Mesenchymal stem cell (in vitro differentiated cells and primary cell): ENCODE measurements around the gene PPP1R2.

Experiments
- DNase-seq: peaks from one replicate; pipeline ENCODE4 v3.0.0-alpha.2; 2013
- H2AFZ ChIP-seq: one replicate; pipeline ENCODE4 v1.6.1; 2013; ENCODE audit warnings: low read depth, mild to moderate bottlenecking, control low read depth, inconsistent platforms, low read length, moderate library complexity
- H2AK5ac ChIP-seq: 2 replicates; pipeline ENCODE4 v1.6.1; 2013; ENCODE audit warnings: low read length, moderate library complexity, mild to moderate bottlenecking, inconsistent platforms; ENCODE audit not compliant: severe bottlenecking
- H2BK120ac ChIP-seq: one replicate; pipeline ENCODE4 v1.6.1; 2013; ENCODE audit warnings: low read depth, mild to moderate bottlenecking, inconsistent platforms, low read length, moderate library complexity
- H2BK12ac ChIP-seq, 2 experiments: one replicate each; pipeline ENCODE4 v1.6.1; 2013; ENCODE audit warnings: inconsistent platforms in 2 of 2, low read length in 2 of 2, mild to moderate bottlenecking in 2 of 2, moderate library complexity in 2 of 2, control low read depth in 1 of 2
- H2BK15ac ChIP-seq: one replicate; pipeline ENCODE4 v1.6.1; 2013; ENCODE audit warnings: mild to moderate bottlenecking, low read depth, inconsistent platforms; ENCODE audit not compliant: poor library complexity, severe bottlenecking
- H2BK5ac ChIP-seq: 2 replicates; pipeline ENCODE4 v1.6.1; 2013; ENCODE audit warnings: low read depth, mild to moderate bottlenecking, low read length, control low read depth, inconsistent platforms; ENCODE audit not compliant: poor library complexity, severe bottlenecking
- H3K14ac ChIP-seq, 2 experiments: one replicate each; pipeline ENCODE4 v1.6.1; 2013; ENCODE audit warnings: inconsistent platforms in 2 of 2, low read length in 2 of 2, control low read depth in 1 of 2, mild to moderate bottlenecking in 1 of 2, moderate library complexity in 1 of 2
- H3K18ac ChIP-seq, 2 experiments: one replicate each; pipeline ENCODE4 v1.6.1; 2013; ENCODE audit warnings: inconsistent platforms in 2 of 2, low read length in 2 of 2, control low read depth in 1 of 2, low read depth in 1 of 2, mild to moderate bottlenecking in 1 of 2
- H3K23ac ChIP-seq, 2 experiments: one replicate each; pipeline ENCODE4 v1.6.1; 2013; ENCODE audit warnings: inconsistent platforms in 2 of 2, low read length in 2 of 2, mild to moderate bottlenecking in 2 of 2, moderate library complexity in 2 of 2, control low read depth in 1 of 2
- H3K27ac ChIP-seq: 2 replicates; pipeline ENCODE4 v1.5.1; 2013; ENCODE audit warnings: mild to moderate bottlenecking, moderate library complexity, low read length, control low read depth, inconsistent platforms; ENCODE audit not compliant: poor library complexity, severe bottlenecking
- H3K27me3 ChIP-seq, 2 experiments: 2 replicates each; pipeline versions ENCODE4 v1.6.1 to v1.7.0; 2013; ENCODE audit warnings: low read length in 2 of 2, mild to moderate bottlenecking in 2 of 2, moderate library complexity in 2 of 2, control low read depth in 1 of 2, inconsistent platforms in 1 of 2; ENCODE audit not compliant: control insufficient read depth in 1 of 2, insufficient read depth in 1 of 2
- H3K36me3 ChIP-seq, 2 experiments: 2 replicates each; pipeline versions ENCODE4 v1.6.1 to v1.7.0; 2013; ENCODE audit warnings: low read length in 2 of 2, control low read depth in 1 of 2, inconsistent platforms in 1 of 2, low read depth in 1 of 2, mild to moderate bottlenecking in 1 of 2; ENCODE audit not compliant: insufficient read depth in 2 of 2, control insufficient read depth in 1 of 2
- H3K4ac ChIP-seq, 2 experiments: one replicate each; pipeline ENCODE4 v1.6.1; 2013; ENCODE audit warnings: inconsistent platforms in 2 of 2, low read length in 2 of 2, mild to moderate bottlenecking in 2 of 2, moderate library complexity in 2 of 2, control low read depth in 1 of 2, low read depth in 1 of 2
- H3K4me1 ChIP-seq: 2 replicates; pipeline ENCODE4 v1.6.1; 2013; ENCODE audit warnings: low read depth, low read length, control low read depth; ENCODE audit not compliant: control insufficient read depth, insufficient read depth
- H3K4me2 ChIP-seq: 2 replicates; pipeline ENCODE4 v1.6.1; 2013; ENCODE audit warnings: low read length, mild to moderate bottlenecking, inconsistent platforms; ENCODE audit not compliant: poor library complexity, severe bottlenecking
- H3K4me3 ChIP-seq, 2 experiments: 2 replicates each; pipeline versions ENCODE4 v1.5.1 to v1.7.0; 2013; ENCODE audit warnings: low read length in 2 of 2, mild to moderate bottlenecking in 2 of 2, control low read depth in 1 of 2, low read depth in 1 of 2; ENCODE audit not compliant: insufficient read depth in 1 of 2
- H3K79me1 ChIP-seq: replicated peaks from 2 replicates; pipeline ENCODE4 v1.6.1; 2013; ENCODE audit warnings: mild to moderate bottlenecking, control low read depth, low read length, inconsistent platforms; ENCODE audit not compliant: poor library complexity, severe bottlenecking
- H3K9ac ChIP-seq: 2 replicates; pipeline ENCODE4 v1.7.0; 2013; ENCODE audit warnings: mild to moderate bottlenecking, low read length, moderate library complexity
- H3K9me3 ChIP-seq: 2 replicates; pipeline ENCODE4 v1.7.0; 2013; ENCODE audit warnings: mild to moderate bottlenecking, low read length; ENCODE audit not compliant: control insufficient read depth
- H4K8ac ChIP-seq: one replicate; pipeline ENCODE4 v1.6.1; 2013; ENCODE audit warnings: inconsistent platforms, mild to moderate bottlenecking, low read length, moderate library complexity
- H4K91ac ChIP-seq: one replicate; pipeline ENCODE4 v1.6.1; 2013; ENCODE audit warnings: mild to moderate bottlenecking, low read length, inconsistent platforms
- WGBS: methylation state at CpG from one replicate; pipeline ENCODE4 v1.1.7; 2013; ENCODE audit warnings: mixed read lengths; 5-methylcytosine and 5-hydroxymethylcytosine counted together

Gene PPP1R2

GRCh38 chr3:195578565-195578964, 35.4 kb upstream of the PPP1R2 start:
- H3K4me3 ChIP-seq = no peak overlapping the region
- H2BK12ac ChIP-seq = no peak overlapping the region
- H3K79me1 ChIP-seq = no peaks in the 10 kb centered on the region
- peaks cover 0 to 14% of the 10 kb centered on the region in 2 experiments for H3K27me3 ChIP-seq
- H3K23ac ChIP-seq = no peak overlapping the region
- no peak overlapping the region for H2BK5ac ChIP-seq
- no peak overlapping the region for H4K8ac ChIP-seq
- H4K91ac ChIP-seq = peak overlapping the region; percentile 68
- 92% methylated on average over 6 of the region's 6 CpGs for WGBS
- H3K4ac ChIP-seq = no peak overlapping the region
- H3K4me1 ChIP-seq = peaks cover 3% of the 10 kb centered on the region
- no peak overlapping the region for H3K9ac ChIP-seq
- H3K18ac ChIP-seq = no peak overlapping the region
- no peak overlapping the region for H2AFZ ChIP-seq
- H3K9me3 ChIP-seq = peaks cover 9% of the 10 kb centered on the region
- no peak for DNase-seq
- H3K36me3 ChIP-seq = peaks cover 0 to 35% of the 10 kb centered on the region in 2 experiments
- H3K27ac ChIP-seq = no peak overlapping the region
- peak overlapping the region in 1 of 2 experiments; percentile 36 for H3K14ac ChIP-seq
- H2BK15ac ChIP-seq = no peak overlapping the region
- H3K4me2 ChIP-seq = no peak overlapping the region
- H2BK120ac ChIP-seq = no peak overlapping the region
- no peak overlapping the region for H2AK5ac ChIP-seq

- Histone ChIP-seq H4K91ac (no peak overlapping the region), H3K4me1 (peaks cover 3% of the 10 kb centered on the region), H4K8ac (no peak overlapping the region), H3K4me3 (no peak overlapping the region), H2AK5ac (no peak overlapping the region), H3K4me2 (no peak overlapping the region), H3K79me1 (no peaks in the 10 kb centered on the region), H3K9ac (no peak overlapping the region), H2AFZ (no peak overlapping the region), H2BK5ac (no peak overlapping the region), H3K23ac (no peak overlapping the region), H3K36me3 (peaks cover 0 to 43% of the 10 kb centered on the region in 2 experiments), H2BK15ac (no peak overlapping the region), H2BK120ac (no peak overlapping the region), H3K18ac (no peak overlapping the region), H3K9me3 (peaks cover 9% of the 10 kb centered on the region), H3K27me3 (peaks cover 0 to 14% of the 10 kb centered on the region in 2 experiments), H3K4ac (no peak overlapping the region), H2BK12ac (no peak overlapping the region), H3K14ac (no peak overlapping the region), H3K27ac (no peak overlapping the region)
- DNase-seq = no peak
- 57% methylated on average over 3 of the region's 9 CpGs for WGBS
Observed at GRCh38 chr3:195577645-195578177, 34.6 kb upstream of the PPP1R2 start.

GRCh38 chr3:195574497-195575304, 31.6 kb upstream of the PPP1R2 start:
- no peak overlapping the region for H3K23ac ChIP-seq
- H3K9ac ChIP-seq = no peak overlapping the region
- H2BK12ac ChIP-seq = no peak overlapping the region
- H2AK5ac ChIP-seq = no peak overlapping the region
- no peak overlapping the region for H2BK15ac ChIP-seq
- no peak for DNase-seq
- H3K27ac ChIP-seq = no peak overlapping the region
- no peak overlapping the region for H3K14ac ChIP-seq
- H2BK120ac ChIP-seq = no peak overlapping the region
- no peak overlapping the region for H2AFZ ChIP-seq
- H3K36me3 ChIP-seq = peaks cover 0 to 67% of the 10 kb centered on the region in 2 experiments
- H3K4me1 ChIP-seq = peaks cover 3% of the 10 kb centered on the region
- 81% methylated on average over 5 of the region's 8 CpGs for WGBS
- H4K8ac ChIP-seq = no peak overlapping the region
- H3K79me1 ChIP-seq = no peaks in the 10 kb centered on the region
- peaks cover 0 to 14% of the 10 kb centered on the region in 2 experiments for H3K27me3 ChIP-seq
- H4K91ac ChIP-seq = no peak overlapping the region
- peaks cover 9% of the 10 kb centered on the region for H3K9me3 ChIP-seq
- no peak overlapping the region for H2BK5ac ChIP-seq
- no peak overlapping the region for H3K4ac ChIP-seq
- no peak overlapping the region for H3K4me2 ChIP-seq
- no peak overlapping the region for H3K4me3 ChIP-seq
- H3K18ac ChIP-seq = no peak overlapping the region

- no peak overlapping the region for H3K14ac ChIP-seq
- peaks cover 0 to 65% of the 10 kb centered on the region in 2 experiments for H3K36me3 ChIP-seq
- H4K91ac ChIP-seq = no peak overlapping the region
- no peak overlapping the region for H2AFZ ChIP-seq
- no peak for DNase-seq
- no peak overlapping the region for H2BK120ac ChIP-seq
- no peak overlapping the region for H3K27ac ChIP-seq
- peaks cover 9% of the 10 kb centered on the region for H3K9me3 ChIP-seq
- H2BK15ac ChIP-seq = no peak overlapping the region
- H3K4me3 ChIP-seq = no peak overlapping the region
- H3K4me1 ChIP-seq = peaks cover 3% of the 10 kb centered on the region
- no peak overlapping the region for H3K4ac ChIP-seq
- WGBS = 94% methylated on average over 19 of the region's 19 CpGs
- no peak overlapping the region for H3K4me2 ChIP-seq
- H3K27me3 ChIP-seq = peaks cover 0 to 13% of the 10 kb centered on the region in 2 experiments
- no peak overlapping the region for H4K8ac ChIP-seq
- H2AK5ac ChIP-seq = no peak overlapping the region
- H2BK12ac ChIP-seq = no peak overlapping the region
- no peak overlapping the region for H3K9ac ChIP-seq
- H3K18ac ChIP-seq = no peak overlapping the region
- no peak overlapping the region for H3K23ac ChIP-seq
- H2BK5ac ChIP-seq = no peak overlapping the region
- no peaks in the 10 kb centered on the region for H3K79me1 ChIP-seq
Observed at GRCh38 chr3:195573611-195574496, 30.7 kb upstream of the PPP1R2 start.
